ENCODE measurements around the gene LAYN.

LAYN gene

DNA sequence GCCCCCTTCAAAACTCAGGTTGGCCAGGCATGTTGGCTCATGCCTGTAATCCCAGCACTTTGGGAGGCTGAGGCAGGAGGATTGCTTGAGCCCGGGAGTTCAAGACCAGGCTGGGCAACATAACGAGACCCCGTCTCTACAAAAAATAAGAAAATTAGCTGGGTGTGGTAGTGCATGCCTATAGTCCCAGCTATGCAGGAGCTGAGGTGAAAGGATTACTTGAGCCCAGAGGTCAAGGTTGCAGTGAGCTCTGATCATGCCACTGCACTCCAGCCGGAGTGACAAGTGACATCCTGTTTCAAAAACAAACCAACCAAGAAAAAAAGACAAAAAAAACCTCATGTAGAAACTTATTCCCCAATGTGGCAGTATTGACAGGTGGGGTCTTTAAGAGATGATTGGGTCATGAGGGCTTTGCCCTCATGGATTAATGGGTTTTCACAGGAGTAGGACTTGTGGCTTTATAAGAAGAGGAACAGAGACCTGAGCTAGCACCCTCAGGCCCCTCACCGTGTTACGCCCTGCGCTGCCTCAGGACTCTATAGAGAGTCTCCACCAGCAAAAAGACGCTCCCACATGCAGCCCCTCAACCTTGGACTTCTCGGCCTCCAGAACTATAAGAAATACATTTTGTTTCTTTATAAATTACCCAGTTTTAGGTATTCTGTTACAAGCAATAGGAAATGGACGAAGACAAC, 22.3 kb downstream of the LAYN start:
- no peak for DNase-seq

GRCh38 chr11:111565114-111565720, 24.7 kb downstream of the LAYN start:
- peak; percentile 72 for DNase-seq

- no peak for DNase-seq
Measured at GRCh38 chr11:111566324-111566723, 25.8 kb downstream of the LAYN start.

DNA sequence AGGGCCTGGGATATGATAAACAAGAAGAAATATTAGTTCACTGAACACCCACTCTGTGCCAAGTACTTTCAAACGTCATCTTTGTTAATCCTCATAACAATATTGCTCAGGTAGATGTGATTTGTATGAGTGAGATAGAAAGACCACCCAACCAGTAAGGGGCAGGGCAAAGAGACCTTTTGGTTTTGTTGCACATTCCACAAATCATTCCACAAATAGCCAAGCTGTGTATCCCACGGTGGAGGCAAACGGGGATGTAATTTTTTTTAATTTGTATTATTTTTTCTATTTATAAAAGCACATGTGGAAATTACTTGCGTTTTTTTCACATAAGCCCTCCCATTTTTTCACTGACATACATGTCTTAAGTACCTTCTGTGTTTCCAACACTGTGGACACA, 29.0 kb downstream of the LAYN start:
- DNase-seq, result no peak

DNA sequence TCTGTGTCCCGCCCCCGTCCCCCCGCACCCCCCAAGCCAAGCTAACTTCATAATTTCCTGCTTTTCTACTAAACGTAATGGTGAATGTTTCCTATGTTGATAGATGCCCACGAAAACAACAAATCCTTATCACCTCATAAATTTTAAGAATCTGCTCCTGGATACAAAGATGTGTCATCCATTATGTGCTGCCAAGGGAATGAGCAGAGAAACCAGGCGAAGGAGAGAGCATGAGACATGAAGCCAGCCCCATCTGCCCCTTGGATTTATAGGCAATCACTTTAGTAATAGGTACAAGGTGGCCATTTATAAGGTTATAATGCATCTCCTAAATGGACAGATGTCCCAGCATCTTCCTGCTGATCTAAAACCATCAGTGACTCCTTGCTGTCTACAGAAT, 30.3 kb downstream of the LAYN start:
- DNase-seq, result no peak

DNA sequence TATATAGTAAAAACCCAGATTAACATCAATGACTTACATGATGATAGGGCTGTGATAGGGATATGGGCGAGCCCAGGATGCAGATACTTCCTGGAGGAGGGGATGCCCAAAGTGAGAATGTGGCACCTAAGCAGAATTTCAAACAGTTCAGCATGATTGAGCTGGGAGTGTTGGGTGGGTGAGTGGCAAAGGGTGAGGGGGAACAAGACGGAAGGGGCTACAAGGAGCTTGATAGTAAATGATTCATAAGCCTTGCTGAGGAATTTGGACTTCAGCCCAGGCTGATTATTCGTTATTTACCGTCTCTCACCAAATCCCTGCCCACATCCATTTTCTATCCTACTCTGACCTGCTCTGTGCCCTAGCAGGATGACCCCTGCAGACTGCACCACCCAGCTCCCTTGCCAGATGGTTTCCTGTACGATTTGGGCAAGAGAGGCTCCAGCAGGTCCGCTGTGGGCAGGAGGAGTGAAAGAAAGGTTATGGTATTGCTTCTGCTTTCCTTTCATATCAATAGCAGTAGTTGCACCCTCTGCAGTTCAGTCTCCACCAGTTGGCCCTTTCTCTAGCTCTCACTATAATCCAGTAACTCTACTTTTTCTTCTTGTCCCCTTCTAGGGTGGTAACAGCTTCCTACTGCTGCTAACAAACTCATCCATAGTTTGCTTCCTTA, 31.4 kb downstream of the LAYN start:
- no peak for DNase-seq

GRCh38 chr11:111572581-111572980, 32.1 kb downstream of the LAYN start:
- DNase-seq, result no peak

- no peak for DNase-seq
Measured at GRCh38 chr11:111573821-111574249, 33.3 kb downstream of the LAYN start.

DNA sequence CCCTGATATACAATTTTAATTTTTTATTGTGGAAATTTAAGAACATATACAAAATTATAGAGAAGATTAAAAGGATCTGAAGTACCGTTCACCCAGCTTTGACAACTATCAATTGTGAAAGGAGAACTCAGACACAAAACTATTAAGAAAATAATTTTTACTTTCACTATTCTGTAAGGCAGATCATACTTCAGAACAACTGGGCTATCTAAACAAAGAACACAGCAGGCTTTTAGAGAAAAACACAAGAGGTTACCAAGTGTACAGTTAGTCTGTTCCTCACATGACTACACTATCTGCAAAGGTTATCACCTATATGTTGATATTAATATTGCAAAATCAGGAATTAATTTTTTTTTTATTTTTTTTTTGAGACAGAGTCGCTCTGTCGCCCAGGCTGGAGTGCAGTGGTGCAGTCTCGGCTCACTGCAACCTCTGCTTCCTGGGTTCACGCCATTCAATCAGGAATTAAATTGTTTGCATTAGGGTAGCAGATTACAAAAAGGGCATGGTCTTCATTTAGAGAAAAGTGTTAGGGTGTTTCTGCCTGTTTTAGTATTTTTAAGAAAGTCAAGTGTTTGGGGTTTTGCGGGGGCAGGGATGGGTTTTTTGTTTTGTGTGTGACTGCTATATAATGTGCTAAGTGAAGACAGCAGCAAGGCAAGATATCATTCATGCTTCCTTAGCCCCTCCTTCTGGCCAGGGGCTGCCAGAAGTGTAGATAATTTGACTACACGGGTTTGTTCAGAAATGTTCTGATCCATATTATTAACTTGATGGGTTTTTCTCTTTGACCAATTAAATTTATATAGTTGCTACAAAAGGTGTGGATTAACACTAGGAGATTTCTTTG, 34.1 kb downstream of the LAYN start:
- DNase-seq, result no peak

DNA sequence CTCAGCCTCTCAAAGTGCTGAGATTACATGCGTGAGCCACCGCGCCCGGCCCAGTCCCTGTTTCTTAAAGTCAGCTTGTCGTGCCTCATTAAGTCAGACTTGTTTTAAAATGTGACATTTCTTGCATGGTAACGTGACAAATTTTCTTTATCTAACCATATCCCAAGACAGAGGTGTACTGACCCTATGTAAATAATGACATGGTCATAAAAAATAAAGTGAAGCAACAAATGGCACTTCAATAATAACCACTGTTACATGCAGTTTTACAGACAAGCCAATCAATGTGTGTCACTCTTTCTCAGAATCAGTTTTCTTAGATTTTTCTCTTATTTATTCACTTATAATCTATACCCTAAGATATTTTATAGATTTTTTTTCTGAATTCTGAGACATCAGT, 35.2 kb downstream of the LAYN start:
- DNase-seq, result no peak

DNA sequence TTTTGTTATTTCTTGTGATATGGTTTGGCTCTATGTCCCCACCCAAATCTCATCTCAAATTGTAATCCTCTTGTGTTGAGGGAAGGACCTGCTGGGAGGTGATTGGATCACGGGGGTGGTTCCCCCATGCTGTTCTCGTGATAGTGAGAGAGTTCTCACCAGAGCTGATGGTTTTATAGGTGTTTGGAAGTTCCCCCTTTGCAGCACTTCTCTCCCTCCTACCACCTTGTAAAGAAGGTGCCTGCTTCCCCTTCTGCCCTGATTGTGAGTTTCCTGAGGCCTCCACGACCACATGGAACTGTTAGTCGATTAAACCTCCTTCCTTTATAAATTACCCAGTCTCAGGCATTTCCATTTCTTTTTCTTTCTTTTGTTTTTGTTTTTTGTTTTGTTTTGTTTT, 37.3 kb downstream of the LAYN start:
- DNase-seq, result no peak

DNA sequence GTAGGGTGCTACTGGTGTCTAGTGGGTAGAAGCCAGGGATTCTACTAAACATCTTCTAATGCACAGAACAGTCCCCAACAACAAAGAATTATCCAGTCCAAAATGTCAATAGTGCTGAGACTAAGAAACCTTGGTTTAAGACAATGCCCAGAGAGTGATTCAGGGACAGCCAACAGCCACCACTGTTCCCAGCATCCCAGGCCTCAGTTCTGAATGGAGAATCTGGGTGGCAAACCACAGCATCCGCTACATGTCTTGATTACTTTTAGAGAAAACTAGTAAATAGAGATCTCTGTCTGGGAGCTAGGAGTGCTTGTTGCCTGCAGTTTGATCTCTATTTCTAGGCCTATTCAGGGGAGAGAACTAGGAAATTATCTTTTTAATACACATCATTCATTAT, 40.8 kb downstream of the LAYN start:
- DNase-seq, result no peak

DNA sequence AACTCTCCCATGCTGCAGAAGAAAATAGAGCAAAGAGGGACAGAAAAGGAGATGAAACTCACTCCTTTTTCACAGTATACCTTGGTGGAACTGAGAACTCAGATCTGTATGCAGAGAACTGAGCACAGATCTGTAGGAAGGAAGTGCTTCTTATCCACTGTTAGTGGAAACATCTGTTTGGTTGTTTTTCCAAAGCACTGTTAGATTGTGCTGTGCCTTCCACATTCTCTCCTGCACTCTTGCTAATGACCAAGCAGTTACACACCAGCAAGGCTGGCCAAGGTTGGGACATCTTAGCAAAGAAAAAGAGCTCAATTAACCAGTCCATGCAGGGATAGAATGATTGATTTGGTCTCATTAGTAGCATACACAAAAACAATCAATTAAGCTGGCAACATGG, 41.6 kb downstream of the LAYN start:
- DNase-seq, result no peak

- DNase-seq, result no peak
Measured at GRCh38 chr11:111582881-111583280, 42.4 kb downstream of the LAYN start.

DNA sequence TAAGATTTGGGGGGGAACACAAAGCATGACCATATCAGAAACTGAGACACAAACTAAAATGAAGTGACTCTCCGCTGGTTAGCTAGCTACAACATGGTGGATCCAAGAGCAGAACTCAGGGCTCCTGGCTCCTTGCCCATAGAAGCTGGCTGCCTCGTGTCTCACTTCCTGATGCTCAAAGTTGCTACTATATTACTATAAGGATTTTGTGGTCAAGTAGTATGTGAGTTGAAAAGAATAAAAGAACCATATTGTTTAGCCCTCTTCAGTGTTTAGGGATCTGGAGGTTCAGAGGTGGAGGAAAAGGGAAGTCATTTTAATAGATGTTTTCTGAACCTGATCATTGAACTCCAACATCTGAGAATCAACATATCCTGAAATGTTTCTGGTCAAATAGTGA, 44.9 kb downstream of the LAYN start:
- DNase-seq, result no peak

GRCh38 chr11:111586388-111586831, 45.9 kb downstream of the LAYN start:
- no peak for DNase-seq

DNA sequence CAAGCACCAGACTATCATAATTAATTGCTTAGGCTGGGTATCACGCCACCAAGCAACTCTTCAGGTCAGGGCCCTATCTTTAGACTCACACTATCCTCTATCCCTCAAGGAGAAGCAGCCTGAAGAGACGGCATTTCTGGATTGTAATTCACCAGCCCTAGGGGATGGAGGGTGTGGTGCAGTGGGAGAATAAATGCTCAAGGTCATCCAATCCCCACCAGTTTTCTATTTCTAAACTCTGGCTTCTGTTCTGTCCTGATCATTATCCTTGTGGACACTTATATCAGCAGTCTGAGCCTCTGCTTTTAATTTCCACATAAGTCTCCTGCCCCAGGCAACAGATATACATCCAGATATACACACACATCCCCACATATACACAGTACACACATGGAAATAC, 48.6 kb downstream of the LAYN start:
- DNase-seq, result no peak

DNA sequence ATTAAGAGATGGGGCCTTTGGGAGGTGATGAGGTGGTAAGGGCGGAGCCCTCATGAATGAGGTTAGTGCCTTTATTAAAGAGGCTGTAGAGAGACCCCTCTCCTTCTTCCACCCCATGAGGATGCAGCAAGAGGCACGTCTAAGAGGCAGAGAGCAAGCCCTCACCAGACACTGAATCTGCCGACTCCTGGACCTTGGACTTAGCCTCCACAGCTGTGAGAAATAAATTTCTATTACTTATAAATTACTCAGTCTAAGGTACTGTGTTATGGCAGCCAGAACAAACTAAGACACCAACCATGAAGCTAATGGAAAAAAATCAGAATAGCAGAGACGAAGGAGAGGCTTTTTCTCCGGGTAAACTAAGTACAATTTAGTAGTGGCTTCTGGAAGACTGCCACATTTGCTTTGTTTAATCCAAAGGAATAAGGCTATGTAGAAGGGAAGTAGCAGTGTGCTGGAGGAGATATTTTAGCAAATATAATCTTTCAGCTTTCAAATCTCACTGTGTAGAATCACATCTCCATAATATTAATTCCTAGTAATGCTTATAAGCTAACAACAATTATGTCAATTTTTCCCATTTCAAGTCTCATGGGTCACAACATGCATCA, 49.5 kb downstream of the LAYN start:
- DNase-seq, result no peak

DNA sequence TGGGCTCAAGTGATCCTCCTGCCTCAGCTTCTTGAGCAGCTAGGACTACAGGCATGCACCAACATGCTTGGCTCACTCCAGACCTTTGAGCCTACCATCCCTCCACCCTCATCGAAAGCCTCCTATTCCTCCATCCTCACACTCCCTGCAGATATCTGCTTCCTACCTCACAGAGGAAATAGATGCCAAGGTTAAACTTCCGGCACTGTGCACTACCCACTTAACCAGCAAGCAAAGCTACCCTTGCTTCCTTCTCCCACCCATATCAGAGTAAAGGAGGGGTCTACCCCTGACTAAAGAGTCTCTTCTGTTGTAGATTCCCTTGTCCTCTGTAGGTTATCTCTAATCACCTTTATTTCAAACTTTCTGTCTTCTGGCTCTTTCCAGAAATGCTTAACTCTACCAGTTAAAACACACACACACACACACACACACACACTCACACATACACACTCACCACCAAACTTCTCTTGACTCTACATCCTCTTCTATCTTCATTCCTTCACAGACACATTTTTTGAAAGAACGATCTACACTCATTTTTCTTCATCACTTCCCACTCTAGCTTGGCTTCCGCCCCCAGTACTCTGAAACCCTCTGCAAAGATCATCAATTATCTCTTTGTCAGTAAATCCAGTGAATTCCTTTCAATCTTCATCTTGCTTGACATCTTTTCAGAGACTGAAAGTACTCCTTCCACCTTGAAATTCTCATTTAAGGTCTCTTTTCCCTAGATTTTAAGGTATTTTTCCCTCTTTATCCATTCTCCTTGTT, 50.9 kb downstream of the LAYN start:
- DNase-seq, result no peak

DNA sequence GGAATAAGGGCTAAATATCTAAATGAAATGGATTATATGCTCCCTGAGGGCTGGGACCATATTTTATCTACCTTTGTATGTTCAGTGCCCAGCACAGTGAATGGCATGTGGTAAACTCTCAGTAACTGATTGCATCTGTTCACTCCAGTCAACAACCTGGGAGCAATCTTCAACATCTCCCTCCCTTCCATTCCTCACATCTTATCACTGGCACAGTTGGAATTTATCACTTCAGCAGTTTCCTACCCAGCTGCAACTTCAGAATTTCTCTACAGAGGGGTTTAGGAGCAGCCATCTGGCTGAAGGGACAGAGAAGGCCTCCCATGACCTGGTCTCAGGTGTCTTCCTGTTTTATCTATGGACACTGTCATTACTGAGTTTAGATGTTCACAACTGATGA, 52.0 kb downstream of the LAYN start:
- DNase-seq, result no peak

- DNase-seq, result no peak
Measured at GRCh38 chr11:111596319-111596718, 55.8 kb downstream of the LAYN start.

GRCh38 chr11:111598148-111598547, 57.6 kb downstream of the LAYN start:
- DNase-seq, result no peak

Data from islet precursor cell (in vitro differentiated cells).